NCI-H146 treated with DMSO at 0.1 percent for 48 hours (cell line): ENCODE data around the gene RAG2.

Source experiments
- DNase-seq: peaks from one replicate; lab custom pipeline; 2025; ENCODE audit not compliant: unreplicated experiment; lab: John Stamatoyannopoulos, UW

Gene RAG2

GRCh38 chr11:36601155-36601554, 3.1 kb upstream of the RAG2 start:
- no peak for DNase-seq

- DNase-seq: no peak
These were observed 2.1 kb upstream of the RAG2 start for GRCh38 chr11:36600180-36600579.

- no peak for DNase-seq
These were observed 1.2 kb downstream of the RAG2 start for GRCh38 chr11:36596880-36597279.

GRCh38 chr11:36594316-36594989, 3.6 kb downstream of the RAG2 start, which contains the start of gene IFTAP:
IFTAP (plus strand) TSS chr11:36594502; CDS start chr11:36610104, 15,602 bp downstream.
- DNase-seq: peak; percentile 83

GRCh38 chr11:36591433-36591832, 6.6 kb downstream of the RAG2 start:
- DNase-seq: no peak

GRCh38 chr11:36590513-36590912, 7.5 kb downstream of the RAG2 start:
- no peak for DNase-seq

GRCh38 chr11:36588099-36588498, 9.9 kb downstream of the RAG2 start:
- no peak for DNase-seq

GRCh38 chr11:36586543-36586942, 11.5 kb downstream of the RAG2 start:
- DNase-seq: no peak

GRCh38 chr11:36583667-36584066, 14.4 kb downstream of the RAG2 start:
- DNase-seq: no peak

- no peak for DNase-seq
These were observed 16.5 kb downstream of the RAG2 start for GRCh38 chr11:36581536-36581935.

- DNase-seq: no peak
These were observed 19.6 kb downstream of the RAG2 start for GRCh38 chr11:36578458-36578857.

- no peak for DNase-seq
These were observed 20.2 kb downstream of the RAG2 start for GRCh38 chr11:36577859-36578258.

- DNase-seq: no peak
These were observed 20.7 kb downstream of the RAG2 start for GRCh38 chr11:36577373-36577772.

- DNase-seq: no peak
These were observed 23.6 kb downstream of the RAG2 start for GRCh38 chr11:36574486-36574885.

- DNase-seq: no peak
These were observed 28.9 kb downstream of the RAG2 start for GRCh38 chr11:36569095-36569494.

- no peak for DNase-seq
These were observed 30.3 kb downstream of the RAG2 start, which contains the start of gene RAG1 for GRCh38 chr11:36567694-36568093. RAG1 (plus strand) TSS chr11:36568007; CDS start chr11:36573305, 5,298 bp downstream.

- no peak for DNase-seq
These were observed 31.5 kb downstream of the RAG2 start for GRCh38 chr11:36566407-36567053.

GRCh38 chr11:36565031-36565610, 32.9 kb downstream of the RAG2 start:
- DNase-seq: no peak

- no peak for DNase-seq
These were observed 33.5 kb downstream of the RAG2 start for GRCh38 chr11:36564376-36565030.

- DNase-seq: no peak
These were observed 39.2 kb downstream of the RAG2 start for GRCh38 chr11:36558571-36559413.

- no peak for DNase-seq
These were observed 40.0 kb downstream of the RAG2 start for GRCh38 chr11:36557991-36558390.
